HG02642 (cell line): ENCODE results near the gene GORASP1.

Source experiments
- ATAC-seq: cut with Tn5 transposase; IDR thresholded peaks from one replicate; pipeline ENCODE4 v1.9.1; 2021; ENCODE audit warnings: mild to moderate bottlenecking; ENCODE audit not compliant: unreplicated experiment, poor library complexity

Gene GORASP1

GRCh38 chr3:39141171-39141995 is 34.0 kb upstream of the GORASP1 start:
- no peak for ATAC-seq

GRCh38 chr3:39140341-39140971 is 33.0 kb upstream of the GORASP1 start:
- no peak for ATAC-seq

- ATAC-seq, result no peak
These were observed 32.0 kb upstream of the GORASP1 start for GRCh38 chr3:39139442-39139841.

GRCh38 chr3:39138804-39139415 is 31.5 kb upstream of the GORASP1 start:
- ATAC-seq, result no peak

- no peak for ATAC-seq
These were observed 30.8 kb upstream of the GORASP1 start for GRCh38 chr3:39137991-39138803.

- ATAC-seq, result no peak
These were observed 30.1 kb upstream of the GORASP1 start for GRCh38 chr3:39137435-39137936.

GRCh38 chr3:39136533-39137434 is 29.4 kb upstream of the GORASP1 start:
- ATAC-seq, result no peak

GRCh38 chr3:39135170-39135805 is 27.9 kb upstream of the GORASP1 start:
- no peak for ATAC-seq

GRCh38 chr3:39134305-39134704 is 26.9 kb upstream of the GORASP1 start:
- no peak for ATAC-seq

- no peak for ATAC-seq
These were observed 26.4 kb upstream of the GORASP1 start for GRCh38 chr3:39133822-39134221.

GRCh38 chr3:39133093-39133490 is 25.7 kb upstream of the GORASP1 start:
- no peak for ATAC-seq

- no peak for ATAC-seq
These were observed 25.0 kb upstream of the GORASP1 start for GRCh38 chr3:39132096-39133092.

GRCh38 chr3:39130693-39131265 is 23.4 kb upstream of the GORASP1 start:
- ATAC-seq, result no peak

- ATAC-seq, result no peak
These were observed 22.6 kb upstream of the GORASP1 start for GRCh38 chr3:39130026-39130425.

- no peak for ATAC-seq
These were observed 21.5 kb upstream of the GORASP1 start for GRCh38 chr3:39128951-39129350.

GRCh38 chr3:39127908-39128304 is 20.5 kb upstream of the GORASP1 start:
- no peak for ATAC-seq

GRCh38 chr3:39127269-39127907 is 20.0 kb upstream of the GORASP1 start:
- no peak for ATAC-seq
